Inferior parietal cortex (tissue), 1 donor: ENCODE results near the gene PIAS2.
"Not testable (repeated sequence)": the region's sequence is repeated elsewhere in the genome, so short reads cannot be mapped to it uniquely, and the experiment has no call there.

Experiments
- DNase-seq: peaks from one replicate; pipeline ENCODE4 v3.0.0-alpha.2; 2016; ENCODE audit errors: extremely low spot score

Gene PIAS2

GRCh38 chr18:46832849-46833248, 84.5 kb downstream of the PIAS2 start:
- no peak for DNase-seq

- not testable (repeated sequence) for DNase-seq
Measured at GRCh38 chr18:46832422-46832821, 84.9 kb downstream of the PIAS2 start.

GRCh38 chr18:46831434-46831833, 85.9 kb downstream of the PIAS2 start:
- no peak for DNase-seq

GRCh38 chr18:46830633-46831032, 86.7 kb downstream of the PIAS2 start:
- no peak for DNase-seq

GRCh38 chr18:46829947-46830346, 87.4 kb downstream of the PIAS2 start:
- no peak for DNase-seq

- no peak for DNase-seq
Measured at GRCh38 chr18:46829531-46829930, 87.8 kb downstream of the PIAS2 start.

- DNase-seq, result no peak
Measured at GRCh38 chr18:46821856-46822711, 95.2 kb downstream of the PIAS2 start.

GRCh38 chr18:46820863-46821262, 96.4 kb downstream of the PIAS2 start:
- DNase-seq, result no peak

- no peak for DNase-seq
Measured at GRCh38 chr18:46815661-46816060, 101.6 kb downstream of the PIAS2 start.

GRCh38 chr18:46814399-46814798, 102.9 kb downstream of the PIAS2 start:
- no peak for DNase-seq

- DNase-seq, result no peak
Measured at GRCh38 chr18:46812311-46812710, 105.0 kb downstream of the PIAS2 start.

GRCh38 chr18:46810481-46811000, 106.8 kb downstream of the PIAS2 start:
- DNase-seq, result no peak

- DNase-seq, result no peak
Measured at GRCh38 chr18:46809145-46809544, 108.2 kb downstream of the PIAS2 start.

- DNase-seq, result not testable (repeated sequence)
Measured at GRCh38 chr18:46795945-46796344, 121.4 kb downstream of the PIAS2 start.

- no peak for DNase-seq
Measured at GRCh38 chr18:46794607-46795006, 122.7 kb downstream of the PIAS2 start.

GRCh38 chr18:46793565-46793964, 123.7 kb downstream of the PIAS2 start:
- no peak for DNase-seq

- DNase-seq, result no peak
Measured at GRCh38 chr18:46789088-46789487, 128.2 kb downstream of the PIAS2 start.

- DNase-seq, result no peak
Measured at GRCh38 chr18:46787674-46788073, 129.6 kb downstream of the PIAS2 start.

GRCh38 chr18:46772357-46772756, 144.9 kb downstream of the PIAS2 start:
- DNase-seq, result peak; percentile 25

- no peak for DNase-seq
Measured at GRCh38 chr18:46771141-46771540, 146.2 kb downstream of the PIAS2 start.

GRCh38 chr18:46770708-46771107, 146.6 kb downstream of the PIAS2 start:
- DNase-seq, result no peak

GRCh38 chr18:46768166-46768921, 149.0 kb downstream of the PIAS2 start:
- DNase-seq, result no peak

GRCh38 chr18:46767217-46767616, 150.1 kb downstream of the PIAS2 start:
- DNase-seq, result no peak
